ENCODE results near the gene EXD2.
"Not testable (repeated sequence)": the region's sequence is repeated elsewhere in the genome, so short reads cannot be mapped to it uniquely, and the experiment has no call there.

EXD2 gene

GRCh38 chr14:69270097-69270496, 78.8 kb downstream of the EXD2 start:
- no peak overlapping the region for H3K27ac ChIP-seq
- TF ChIP-seq CTCF (conservative IDR thresholded peaks at IDR 0.05) = no peak

- no peak overlapping the region for H3K27ac ChIP-seq
- TF ChIP-seq CTCF (conservative IDR thresholded peaks at IDR 0.05) = no peak
These were observed 79.8 kb downstream of the EXD2 start for GRCh38 chr14:69270795-69271708.

- no peak overlapping the region for H3K27ac ChIP-seq
- TF ChIP-seq CTCF (conservative IDR thresholded peaks at IDR 0.05) = no peak
These were observed 83.0 kb downstream of the EXD2 start for GRCh38 chr14:69274321-69274720.

GRCh38 chr14:69275331-69275730, 84.0 kb downstream of the EXD2 start:
- no peak overlapping the region for H3K27ac ChIP-seq
- TF ChIP-seq CTCF (conservative IDR thresholded peaks at IDR 0.05) = no peak

- H3K27ac ChIP-seq = not testable (repeated sequence)
These were observed 86.1 kb downstream of the EXD2 start for GRCh38 chr14:69277356-69277755.

- no peak overlapping the region for H3K27ac ChIP-seq
- TF ChIP-seq CTCF (conservative IDR thresholded peaks at IDR 0.05) = no peak
These were observed 89.5 kb downstream of the EXD2 start for GRCh38 chr14:69280746-69281291.

- H3K27ac ChIP-seq = no peak overlapping the region
- no peak for TF ChIP-seq CTCF (conservative IDR thresholded peaks at IDR 0.05)
These were observed 90.3 kb downstream of the EXD2 start for GRCh38 chr14:69281450-69282169.

All from VCaP (cell line).